GM21423 (cell line): Measurements from ENCODE around the gene RFT1.

Experiments
- ATAC-seq: cut with Tn5 transposase; IDR thresholded peaks from one replicate; pipeline ENCODE4 v1.9.1; 2021; ENCODE audit warnings: mild to moderate bottlenecking, moderate library complexity; ENCODE audit not compliant: unreplicated experiment

The RFT1 gene

DNA sequence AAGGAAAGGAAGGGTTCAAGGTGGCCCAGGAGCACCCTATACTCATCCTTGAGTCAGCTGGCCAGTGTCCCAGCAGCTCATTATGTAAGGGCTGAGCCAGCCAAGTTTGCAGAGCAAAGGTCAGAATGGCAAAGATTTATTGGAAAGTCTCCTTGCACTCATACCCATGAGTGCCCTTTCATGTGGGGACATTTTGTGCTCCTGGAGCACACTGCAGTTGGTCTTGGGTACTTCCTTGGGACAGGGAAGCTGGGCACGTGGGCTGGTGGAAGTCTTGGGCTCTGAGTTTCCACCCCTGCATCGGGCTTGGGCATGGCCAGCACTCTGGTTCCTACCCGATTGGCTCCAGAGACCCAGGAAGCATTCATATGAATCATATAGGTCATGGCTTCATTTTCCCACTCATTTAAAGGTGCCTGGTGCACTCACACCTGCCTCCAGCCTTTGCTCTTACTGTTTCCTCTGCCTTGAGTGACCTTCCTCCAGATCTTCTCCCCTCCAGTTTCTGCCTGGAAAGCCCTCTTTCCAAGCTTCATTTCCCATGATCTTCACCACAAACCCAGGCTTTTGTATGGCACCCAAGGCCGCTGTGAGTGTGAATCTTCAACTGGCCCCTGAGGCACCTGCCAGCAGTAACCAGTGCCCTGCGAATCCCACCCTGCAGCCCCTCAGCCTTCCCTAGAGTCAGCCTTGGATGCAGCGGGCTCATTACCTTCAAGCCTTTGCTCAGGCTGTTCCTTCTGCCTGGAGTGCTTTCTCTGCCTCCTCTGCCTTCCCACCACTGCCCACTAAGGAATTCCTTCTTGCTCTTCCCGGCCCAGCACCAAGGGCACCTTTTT is 20.2 kb upstream of the RFT1 start:
- no peak for ATAC-seq

DNA sequence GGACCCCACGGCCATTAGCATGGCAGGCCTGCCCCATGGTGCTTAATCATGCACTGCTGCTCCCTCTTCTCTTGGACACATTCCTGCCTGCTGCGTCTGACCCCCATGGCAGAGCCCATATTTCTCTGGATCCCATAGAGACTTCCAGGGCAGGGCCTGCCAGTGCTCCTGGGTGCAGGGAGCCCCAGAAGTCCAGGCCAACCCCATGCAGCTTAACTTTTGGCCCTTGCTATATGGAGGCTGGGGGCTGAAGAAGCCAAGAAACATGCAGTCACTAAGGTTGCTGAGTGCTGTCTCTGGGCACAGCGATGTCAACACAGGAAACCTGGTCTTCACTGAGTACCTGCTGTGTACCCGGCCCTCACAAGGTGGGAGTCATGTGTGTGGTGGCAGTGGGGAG is 19.5 kb upstream of the RFT1 start:
- no peak for ATAC-seq

DNA sequence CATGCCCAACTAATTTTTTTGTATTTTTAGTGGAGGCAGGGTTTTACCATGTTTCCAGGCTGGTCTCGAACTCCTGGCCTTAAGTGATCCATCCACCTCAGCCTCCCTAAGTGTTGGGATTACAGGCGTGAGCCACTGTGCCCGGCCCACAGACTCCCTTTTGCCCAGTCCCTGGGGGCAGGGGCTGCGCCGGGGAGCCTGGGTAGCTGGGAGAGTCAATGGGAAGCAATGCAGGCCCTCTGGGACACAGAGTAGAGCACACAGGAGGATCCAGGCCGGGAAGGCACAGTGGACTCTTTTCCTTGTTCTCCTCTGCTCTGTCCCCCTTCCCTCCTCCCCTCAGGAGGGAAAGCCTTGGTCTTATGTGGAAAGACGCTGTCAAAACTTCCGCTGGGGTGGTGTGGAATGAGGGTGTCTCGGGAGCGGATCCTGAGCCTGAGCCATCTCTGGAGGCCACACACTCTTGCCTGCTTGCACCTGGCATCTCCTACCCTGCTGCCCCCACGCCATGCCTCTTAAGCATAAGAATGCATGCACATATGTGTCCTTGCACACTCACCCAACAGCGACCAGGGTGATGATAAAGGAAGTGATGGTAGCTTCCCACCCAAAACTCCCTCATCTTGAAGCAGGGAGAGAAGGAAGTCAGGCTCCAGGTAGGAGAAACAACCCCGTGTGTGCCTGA is 18.9 kb upstream of the RFT1 start:
- ATAC-seq, result no peak

DNA sequence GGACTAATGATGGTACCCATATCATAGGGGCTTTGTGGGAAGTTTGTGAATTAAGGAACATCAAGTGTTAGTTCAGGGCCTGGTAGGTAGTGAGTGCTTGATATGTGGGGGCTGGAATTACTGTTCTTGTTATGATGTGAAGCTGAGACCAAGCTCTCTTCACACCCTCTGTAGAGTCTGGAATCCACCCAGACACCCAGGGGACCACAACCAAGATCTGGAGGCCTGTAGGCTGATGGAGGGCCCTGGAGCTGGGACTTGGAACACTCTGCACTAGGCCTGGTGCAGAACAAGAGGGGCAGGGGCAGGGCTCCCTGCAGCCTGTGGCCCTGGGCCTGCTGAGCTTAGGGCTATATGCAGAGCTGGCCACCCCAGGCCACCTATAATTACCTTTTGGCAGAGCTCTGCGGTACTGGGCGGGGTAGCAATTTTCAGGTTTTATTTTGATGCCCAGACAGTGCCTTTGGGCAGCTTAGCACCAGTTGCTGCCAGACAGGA is 17.7 kb upstream of the RFT1 start:
- no peak for ATAC-seq

DNA sequence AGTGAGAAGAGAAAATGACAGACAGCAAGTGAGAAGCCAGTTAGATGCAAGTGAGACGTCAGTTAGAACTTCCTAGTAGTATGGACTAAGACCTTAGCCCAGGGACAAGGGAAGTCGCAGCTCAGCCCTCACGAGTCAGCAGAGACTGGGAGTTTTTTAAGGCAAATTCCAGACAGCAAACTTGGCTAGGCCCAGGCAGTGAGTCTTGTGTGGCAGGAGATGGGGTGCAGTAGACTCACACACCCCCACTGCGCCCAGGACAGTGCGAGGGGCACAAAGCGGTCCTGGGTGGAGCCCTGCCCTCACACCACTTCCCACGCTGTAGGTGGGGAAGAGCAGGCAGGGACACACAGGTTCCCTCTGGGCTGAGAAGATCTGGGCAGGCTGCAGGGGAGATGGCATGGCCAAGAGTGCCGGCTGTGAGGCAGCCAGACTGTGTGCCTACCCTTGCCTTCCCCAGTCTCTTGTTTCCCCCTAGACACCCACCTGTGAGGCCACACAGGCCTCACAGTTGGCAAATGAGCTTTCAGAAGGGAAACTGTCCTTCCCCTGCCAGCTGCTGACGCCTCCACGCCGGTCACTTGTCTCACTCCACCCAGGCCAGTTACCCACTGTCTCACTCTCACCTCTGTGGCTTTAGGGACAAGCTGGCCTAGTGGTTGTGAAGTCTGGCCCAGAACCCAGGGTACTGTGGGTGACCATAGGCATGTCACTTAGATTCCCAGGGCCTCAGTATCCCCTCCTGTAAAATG is 17.1 kb upstream of the RFT1 start:
- ATAC-seq, result no peak

DNA sequence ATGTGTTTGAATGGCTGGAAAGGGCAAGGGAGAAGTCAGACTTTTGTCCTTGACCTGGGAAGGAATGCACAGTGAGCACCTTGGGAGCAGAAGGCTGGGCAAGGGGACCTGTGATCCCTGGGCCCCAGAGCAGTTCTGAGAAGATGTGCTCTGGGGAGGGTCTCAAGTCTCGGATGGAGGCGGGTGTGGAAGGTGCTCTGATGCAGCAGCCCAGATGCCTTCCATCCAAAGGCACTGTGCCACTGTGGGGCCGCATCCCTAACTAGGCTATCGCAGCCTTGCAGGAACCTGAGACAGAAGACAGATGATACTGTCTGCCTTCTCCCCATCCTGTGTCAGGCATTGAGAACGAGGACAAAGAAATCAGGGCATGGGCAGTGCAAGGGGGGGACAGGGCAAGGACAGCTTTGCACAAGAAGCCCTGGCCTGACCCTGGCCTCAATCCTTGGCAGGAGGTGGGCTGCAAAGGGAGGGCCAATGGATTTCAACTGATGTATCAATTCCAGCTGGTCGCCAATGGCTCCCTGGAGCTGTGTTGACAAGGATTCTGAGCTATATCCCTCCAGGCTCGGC is 16.2 kb upstream of the RFT1 start:
- ATAC-seq, result no peak

DNA sequence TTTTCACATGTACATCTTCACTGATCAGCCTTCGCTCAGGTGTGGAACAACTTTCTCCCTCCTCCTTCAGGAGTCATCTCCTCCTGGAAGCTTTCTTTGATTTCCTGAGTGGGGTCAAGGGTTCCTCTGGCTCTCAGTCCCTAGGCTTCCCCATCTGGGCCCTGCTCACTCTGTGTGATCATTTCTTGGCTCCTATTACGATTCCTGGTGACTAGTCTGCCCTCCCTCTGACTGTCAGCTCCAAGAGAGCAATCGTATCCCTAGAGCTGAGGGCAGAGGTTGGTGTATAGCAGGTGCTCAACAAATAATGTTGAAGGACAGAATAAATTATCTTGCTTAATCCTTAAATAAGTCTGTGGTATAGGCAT is 15.5 kb upstream of the RFT1 start:
- no peak for ATAC-seq

DNA sequence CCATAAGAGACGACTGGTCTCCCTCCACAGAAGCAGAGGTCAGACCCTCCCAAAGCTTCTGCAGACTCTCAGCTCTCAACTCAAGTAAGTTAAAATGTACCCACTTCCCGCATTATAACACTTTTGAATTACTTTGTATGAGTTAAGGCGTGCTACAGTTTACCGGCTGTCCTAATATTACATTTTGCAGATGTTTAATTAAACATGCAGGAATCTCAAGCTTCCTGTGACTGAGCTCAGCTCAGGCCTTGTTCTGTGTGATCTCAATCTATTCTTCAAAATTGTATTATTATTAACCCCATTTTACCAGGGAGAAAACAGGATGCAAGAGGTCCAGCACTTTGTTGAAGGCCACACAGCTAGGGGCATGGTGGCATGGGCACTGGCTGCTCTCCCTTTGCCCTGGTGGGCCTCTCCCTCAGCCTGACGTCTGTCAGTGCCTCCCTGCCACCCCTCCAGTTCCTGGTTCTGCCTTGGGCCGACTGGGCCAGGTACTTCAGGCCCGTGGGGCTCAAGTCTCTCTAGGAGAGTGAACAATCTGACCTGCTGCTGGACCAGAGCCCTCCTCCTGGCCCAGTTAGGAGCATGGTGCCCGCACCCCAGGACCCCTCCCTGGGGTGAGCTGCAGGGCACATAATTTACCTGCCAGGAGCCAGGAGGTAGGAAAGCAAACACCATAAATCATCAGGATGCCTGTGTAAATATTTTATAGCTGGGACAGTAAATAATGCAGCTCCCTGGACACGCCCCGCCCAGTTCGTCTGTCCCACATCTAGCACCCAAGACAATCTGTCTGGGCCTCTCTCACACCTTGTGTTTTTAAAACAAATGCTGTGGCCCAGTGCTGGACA is 14.9 kb upstream of the RFT1 start:
- no peak for ATAC-seq

DNA sequence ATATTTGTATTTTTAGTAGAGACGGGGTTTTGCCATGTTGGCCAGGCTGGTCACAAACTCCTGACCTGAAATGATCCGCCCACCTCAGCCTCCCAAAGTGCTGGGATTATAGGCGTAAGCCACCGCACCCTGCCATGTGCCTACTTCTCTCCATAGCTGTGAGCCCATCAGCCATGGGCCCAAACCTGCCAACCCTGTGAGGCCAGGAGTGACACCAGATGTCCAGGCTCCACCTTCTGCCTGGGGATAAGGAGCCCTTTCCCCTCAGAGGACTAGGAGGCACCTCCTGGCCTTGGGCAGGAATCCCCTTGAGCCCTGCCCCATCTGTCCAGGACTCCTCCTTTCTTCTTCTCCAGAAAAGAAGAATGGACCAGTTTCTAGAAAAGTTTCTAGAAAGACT is 14.2 kb upstream of the RFT1 start:
- no peak for ATAC-seq

DNA sequence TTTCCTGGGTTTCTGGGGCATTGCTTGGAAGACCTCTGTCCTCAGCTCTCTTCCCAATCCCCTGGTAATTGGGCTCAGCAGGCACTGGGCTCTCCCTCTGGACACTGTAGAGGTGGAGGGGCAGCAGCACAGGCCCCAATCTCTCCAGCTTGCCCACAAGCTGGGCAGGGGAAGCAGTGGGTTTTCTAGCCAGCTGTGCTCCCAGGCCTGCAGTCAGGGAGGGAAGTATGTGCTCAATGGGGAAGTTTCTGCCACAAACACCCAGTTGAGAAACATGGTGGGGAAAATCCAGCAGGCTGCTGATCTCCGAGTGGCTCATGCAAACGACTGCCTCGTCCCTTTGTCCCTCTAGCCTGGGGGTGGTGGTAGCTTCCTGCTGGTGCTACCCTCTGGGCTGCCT is 12.8 kb upstream of the RFT1 start:
- ATAC-seq, result no peak

DNA sequence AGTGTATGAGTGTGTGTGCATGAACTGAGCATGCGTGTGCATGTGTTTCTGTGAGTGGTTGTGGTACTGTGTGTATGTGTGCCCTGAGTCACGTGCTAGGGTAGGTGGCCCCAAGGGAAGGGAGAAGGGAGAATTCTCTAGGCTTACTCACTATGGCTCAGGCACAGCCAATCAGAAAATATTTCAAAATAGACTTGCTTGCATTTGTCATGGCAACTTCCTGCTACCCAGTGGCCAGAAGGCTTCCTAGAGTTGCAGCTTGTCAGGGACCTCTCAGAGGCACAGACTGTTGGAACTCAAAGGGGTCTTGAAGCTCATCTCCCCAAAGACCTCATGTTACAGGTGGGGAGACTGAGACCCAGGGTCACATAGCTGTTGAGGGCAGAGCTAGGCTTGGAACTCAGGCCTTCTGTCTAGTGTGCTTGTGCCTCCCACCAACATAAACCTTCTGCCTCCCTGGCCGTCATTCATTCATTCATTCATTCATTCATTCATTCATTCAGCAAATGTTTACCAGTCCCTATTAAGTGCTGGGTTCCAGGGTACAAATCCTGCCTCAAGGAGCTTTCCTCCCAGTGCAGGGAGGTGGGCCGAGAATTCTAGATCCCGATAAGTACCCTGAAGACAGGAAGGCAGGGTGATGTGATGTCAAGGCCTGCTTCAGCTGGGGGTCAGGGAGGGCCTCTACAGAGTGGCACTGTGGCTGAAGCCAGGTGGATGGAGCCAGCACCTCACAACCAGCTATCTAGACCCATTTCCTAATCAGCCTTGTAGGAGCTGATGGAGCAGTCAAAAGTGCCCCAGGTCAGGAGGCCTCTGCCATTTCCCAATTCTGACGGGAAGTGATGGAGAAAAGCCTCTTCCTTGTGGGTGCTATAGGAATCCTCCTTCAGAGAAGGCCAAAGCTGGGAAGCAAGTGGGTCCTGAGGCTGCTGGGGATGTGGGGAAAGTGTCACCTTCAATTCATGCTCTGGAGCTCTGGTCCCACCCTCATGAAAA is 10.9 kb upstream of the RFT1 start:
- no peak for ATAC-seq

DNA sequence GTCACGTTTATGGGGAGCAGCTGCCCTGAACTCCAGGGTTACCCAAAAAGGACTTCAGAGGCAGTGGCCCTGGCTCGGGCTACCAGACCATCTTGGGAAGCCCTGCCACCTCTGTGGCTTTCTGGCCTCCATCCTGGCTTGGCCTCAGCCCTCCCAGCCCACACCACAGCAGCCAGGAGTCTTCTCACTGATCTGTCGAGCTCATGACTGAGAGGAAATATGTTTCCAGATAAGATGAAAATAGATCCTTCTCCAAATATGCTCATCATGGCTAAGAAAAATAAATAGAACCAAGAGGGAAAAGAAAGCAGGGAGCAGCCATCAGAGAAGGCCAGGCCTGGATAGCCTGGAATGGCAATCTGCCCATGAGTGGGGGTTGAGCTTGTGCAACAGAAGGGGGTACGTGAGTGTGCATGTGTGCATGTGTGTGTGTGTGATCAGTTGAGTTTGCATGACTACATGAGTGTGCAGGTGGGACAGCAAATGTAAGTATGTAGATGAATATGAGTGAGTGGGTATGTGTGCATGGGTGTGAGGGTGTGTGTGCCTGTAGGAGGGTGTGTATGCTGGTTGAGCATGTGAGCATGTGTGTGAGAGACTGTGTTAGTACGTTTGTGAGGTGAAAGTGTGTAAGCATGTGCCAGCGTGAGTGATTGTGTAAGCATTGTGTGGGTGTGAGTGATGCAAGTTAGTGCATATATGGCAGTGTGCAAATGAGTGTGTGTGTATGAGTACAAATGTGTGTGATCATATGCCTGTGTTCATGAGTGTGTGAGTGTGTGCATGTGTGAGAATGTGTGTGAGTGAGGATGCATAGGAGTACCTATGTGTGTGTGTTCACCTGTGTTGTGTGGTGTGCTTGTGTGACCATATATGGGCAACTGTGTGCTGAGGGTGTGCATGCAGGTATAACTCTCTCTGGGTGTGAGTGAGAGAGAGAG is 9.9 kb upstream of the RFT1 start:
- no peak for ATAC-seq

DNA sequence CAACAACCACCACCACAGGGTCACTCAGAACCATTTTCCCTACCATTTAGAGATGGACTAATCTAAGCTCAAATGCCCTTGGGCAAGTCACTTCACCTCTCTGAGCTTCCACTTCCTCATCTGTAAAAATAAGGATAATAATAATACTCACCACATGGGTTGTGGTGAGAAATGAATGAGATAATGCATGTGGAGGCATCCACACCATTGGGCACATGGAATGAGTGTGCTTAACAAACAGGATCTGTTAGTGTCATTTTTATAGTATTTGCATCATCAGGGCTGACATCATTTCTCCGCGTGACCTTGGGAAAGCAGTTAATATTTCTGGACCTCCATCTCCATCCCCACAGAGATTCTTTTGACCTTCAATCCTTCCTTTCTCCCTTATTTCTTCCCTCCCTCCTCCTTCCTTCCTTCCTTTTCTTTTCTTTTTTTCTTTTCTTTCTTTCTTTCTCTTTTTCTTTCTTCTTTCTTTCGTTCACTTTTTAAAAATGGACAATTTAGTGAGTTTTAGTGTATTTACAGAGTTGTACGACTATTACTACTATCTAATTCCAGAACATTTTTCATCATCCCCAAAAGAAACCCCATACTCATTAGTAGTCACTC is 7.7 kb upstream of the RFT1 start:
- no peak for ATAC-seq

DNA sequence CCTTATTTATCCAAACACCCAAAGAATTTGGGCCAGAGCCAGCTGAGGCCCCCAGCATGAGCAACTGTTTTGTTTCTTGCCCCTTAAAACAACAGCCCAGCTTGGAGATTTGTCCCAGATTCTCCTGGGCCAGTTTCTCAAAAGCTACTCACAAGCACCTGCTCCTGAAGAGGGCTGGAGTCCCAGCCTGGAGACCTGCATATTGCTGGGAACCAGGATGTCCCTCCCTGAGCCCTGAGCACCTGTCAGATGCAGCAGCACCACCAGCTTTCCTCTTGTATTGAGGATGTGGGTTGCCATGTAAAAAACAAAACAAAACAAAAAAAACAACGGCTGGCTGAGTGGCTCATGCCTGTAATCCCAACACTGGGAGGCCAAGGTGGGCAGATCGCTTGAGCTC is 7.0 kb upstream of the RFT1 start:
- ATAC-seq, result no peak

DNA sequence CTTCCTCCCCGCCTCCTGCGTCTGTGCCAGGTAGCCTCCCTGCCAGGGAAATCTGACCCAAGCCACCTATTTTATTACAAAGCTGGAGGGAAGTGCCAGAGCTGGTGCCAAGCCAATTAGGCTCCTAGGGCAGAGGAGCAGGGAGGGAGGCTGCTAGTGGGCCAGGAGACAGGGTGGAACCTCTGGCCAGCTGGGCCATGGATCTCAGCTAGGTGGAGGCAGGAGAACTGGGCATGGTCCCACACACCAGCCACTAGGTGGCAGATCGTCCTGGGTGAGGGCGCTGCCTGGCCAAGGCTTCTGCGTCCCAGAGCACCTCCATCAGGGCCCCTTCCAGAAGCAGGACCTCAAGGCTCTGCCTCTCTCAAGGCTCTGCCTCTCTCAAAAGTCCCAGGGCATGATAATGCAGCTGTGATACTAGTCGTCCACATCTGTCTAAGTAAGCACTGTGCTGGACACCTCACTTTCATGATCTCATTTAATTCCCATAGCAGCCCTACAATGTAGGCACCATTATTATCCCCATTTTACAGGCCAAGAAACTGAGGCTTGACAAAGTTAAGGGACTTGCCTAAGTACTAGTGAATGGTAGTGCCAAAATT is 4.5 kb upstream of the RFT1 start:
- ATAC-seq, result peak; percentile 65

DNA sequence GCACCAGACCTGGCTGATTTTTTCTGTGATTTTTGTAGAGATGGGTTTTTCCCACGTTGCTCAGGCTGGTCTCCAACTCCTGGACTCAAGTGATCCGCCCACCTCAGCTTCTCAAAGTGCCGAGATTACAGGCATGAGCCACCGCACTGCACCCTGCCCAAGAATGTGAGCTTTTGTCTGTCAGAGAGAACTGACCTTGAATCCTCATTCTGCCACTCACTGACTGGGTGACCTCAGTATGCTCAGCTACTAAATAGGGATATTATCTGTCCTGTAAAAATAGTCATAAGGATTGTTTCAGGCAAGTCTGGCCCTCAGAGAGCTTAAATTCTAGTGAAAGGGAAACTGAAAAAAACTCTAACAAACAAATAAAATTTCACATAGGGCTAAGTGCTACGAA is 2.1 kb upstream of the RFT1 start:
- no peak for ATAC-seq

DNA sequence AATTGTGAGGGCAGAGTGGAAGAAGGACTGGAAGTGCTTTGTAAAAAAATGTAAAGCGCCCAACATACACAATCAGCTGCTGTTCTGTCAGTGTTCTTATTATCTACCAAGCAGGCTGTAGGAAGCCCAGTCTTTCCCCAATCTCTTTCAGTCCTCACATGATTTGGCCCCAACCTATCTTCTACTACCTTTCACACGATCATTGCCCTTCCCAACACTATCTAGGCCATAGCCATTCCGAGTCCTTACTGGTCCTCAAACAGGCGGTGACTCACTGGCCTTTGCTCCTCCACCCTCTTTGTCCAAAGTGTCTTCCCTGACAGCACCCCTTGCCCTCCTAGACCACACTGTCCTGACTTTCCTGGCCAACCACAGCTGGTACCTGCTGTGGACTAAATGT is 861 bp upstream of the RFT1 start:
- no peak for ATAC-seq
